ENCODE results near the gene ANXA8. TPM values are rescaled to one million over a fixed set of nuclear protein-coding genes. Genes with fewer than 3 reads are reported as not detected.
A peak's percentile ranks its signal among the peaks of the same experiment; 100 is the strongest.

ANXA8 gene
- total and polyA plus RNA-seq, 2 experiments from 2014 or later, result 87.6 to 213 TPM

- Histone ChIP-seq H2AFZ (no peak overlapping the region), H3K4me1 (ENCODE audit: insufficient read depth) (peaks cover 32% of the 10 kb centered on the region), H3K9me2 (replicated peaks; ENCODE audit: insufficient read depth) (no peaks in the 10 kb centered on the region), H4K20me1 (ENCODE audit: insufficient read depth, poor library complexity, severe bottlenecking) (no peaks in the 10 kb centered on the region), H3K4me2 (no peak overlapping the region), H3K4me3 (no peak overlapping the region), H3K27ac (no peak overlapping the region), H3K9me3 (ENCODE audit: low read depth) (no peaks in the 10 kb centered on the region), H3K36me3 (replicated peaks; ENCODE audit: insufficient read depth, low read depth) (no peaks in the 10 kb centered on the region), H3K27me3 (no peaks in the 10 kb centered on the region), H3K79me2 (no peaks in the 10 kb centered on the region)
- DNase-seq (ENCODE audit: low spot score), result no peak
- 92% methylated on average over 10 of the region's 10 CpGs for WGBS (ENCODE audit: low lambda C conversion rate, missing lambda C conversion rate)
- TF ChIP-seq EZH2phosphoT487 (IDR thresholded peaks at IDR 0.05; ENCODE audit: low read depth, severe bottlenecking, unreplicated experiment) (no peak), CTCF (IDR thresholded peaks at IDR 0.05; ENCODE audit: poor library complexity) (no peak), EZH2 (IDR thresholded peaks at IDR 0.05; ENCODE audit: borderline replicate concordance) (no peak)
Measured at GRCh38 chr10:47454008-47454779, 29.7 kb downstream of the ANXA8 start.

- no peak for TF ChIP-seq EZH2 (IDR thresholded peaks at IDR 0.05; ENCODE audit: borderline replicate concordance)
- TF ChIP-seq EZH2phosphoT487 (IDR thresholded peaks at IDR 0.05; ENCODE audit: low read depth, severe bottlenecking, unreplicated experiment), result no peak
- TF ChIP-seq CTCF (IDR thresholded peaks at IDR 0.05; ENCODE audit: poor library complexity), result no peak
- no peaks in the 10 kb centered on the region for H3K9me2 ChIP-seq (replicated peaks; ENCODE audit: insufficient read depth)
- DNase-seq (ENCODE audit: low spot score), result peak; percentile 5
- no peaks in the 10 kb centered on the region for H3K36me3 ChIP-seq (replicated peaks; ENCODE audit: insufficient read depth, low read depth)
- no peak overlapping the region for H3K4me3 ChIP-seq
- H3K79me2 ChIP-seq, result no peaks in the 10 kb centered on the region
- H3K27me3 ChIP-seq, result no peaks in the 10 kb centered on the region
- H4K20me1 ChIP-seq (ENCODE audit: insufficient read depth, poor library complexity, severe bottlenecking), result no peaks in the 10 kb centered on the region
- no peak overlapping the region for H3K4me2 ChIP-seq
- no peak overlapping the region for H3K27ac ChIP-seq
- H3K4me1 ChIP-seq (ENCODE audit: insufficient read depth), result peaks cover 31% of the 10 kb centered on the region
- H3K9me3 ChIP-seq (ENCODE audit: low read depth), result no peaks in the 10 kb centered on the region
- 72% methylated on average over 7 of the region's 7 CpGs for WGBS (ENCODE audit: low lambda C conversion rate, missing lambda C conversion rate)
- no peak overlapping the region for H2AFZ ChIP-seq
Measured at GRCh38 chr10:47453141-47454007, 30.5 kb downstream of the ANXA8 start.

- no peak overlapping the region for H3K27ac ChIP-seq
- no peaks in the 10 kb centered on the region for H3K27me3 ChIP-seq
- peaks cover 27% of the 10 kb centered on the region for H3K4me1 ChIP-seq (ENCODE audit: insufficient read depth)
- H2AFZ ChIP-seq, result no peak overlapping the region
- H3K9me2 ChIP-seq (replicated peaks; ENCODE audit: insufficient read depth), result no peaks in the 10 kb centered on the region
- no peaks in the 10 kb centered on the region for H3K9me3 ChIP-seq (ENCODE audit: low read depth)
- H3K79me2 ChIP-seq, result no peaks in the 10 kb centered on the region
- no peak for TF ChIP-seq EZH2 (IDR thresholded peaks at IDR 0.05; ENCODE audit: borderline replicate concordance)
- TF ChIP-seq EZH2phosphoT487 (IDR thresholded peaks at IDR 0.05; ENCODE audit: low read depth, severe bottlenecking, unreplicated experiment), result no peak
- TF ChIP-seq CTCF (IDR thresholded peaks at IDR 0.05; ENCODE audit: poor library complexity), result no peak
- WGBS (ENCODE audit: low lambda C conversion rate, missing lambda C conversion rate), result 62% methylated on average over 7 of the region's 11 CpGs
- H4K20me1 ChIP-seq (ENCODE audit: insufficient read depth, poor library complexity, severe bottlenecking), result no peaks in the 10 kb centered on the region
- DNase-seq (ENCODE audit: low spot score), result peak; percentile 12
- H3K4me3 ChIP-seq, result no peak overlapping the region
- H3K4me2 ChIP-seq, result no peak overlapping the region
- H3K36me3 ChIP-seq (replicated peaks; ENCODE audit: insufficient read depth, low read depth), result no peaks in the 10 kb centered on the region
Measured at GRCh38 chr10:47452495-47453140, 31.3 kb downstream of the ANXA8 start.
